NCI-H2171 treated with DMSO at 0.1 percent for 48 hours (cell line): ENCODE data around the gene CBL.
"Not testable (repeated sequence)": the region's sequence is repeated elsewhere in the genome, so short reads cannot be mapped to it uniquely, and the experiment has no call there.

Experiments
- DNase-seq: peaks from one replicate; lab custom pipeline; 2025; lab: John Stamatoyannopoulos, UW

Gene CBL

GRCh38 chr11:119205574-119206510 is at the start of gene CBL:
TSS of gene CBL (plus strand) at chr11:119206339. CDS start at chr11:119206418, 79 bp downstream.
- peak; percentile 76 for DNase-seq

GRCh38 chr11:119156496-119156895 is 49.6 kb upstream of the CBL start:
- DNase-seq, result no peak

GRCh38 chr11:119157063-119157462 is 49.1 kb upstream of the CBL start:
- DNase-seq, result no peak

GRCh38 chr11:119158467-119158866 is 47.7 kb upstream of the CBL start:
- no peak for DNase-seq

- no peak for DNase-seq
Measured at GRCh38 chr11:119160151-119160550, 46.0 kb upstream of the CBL start.

- no peak for DNase-seq
Measured at GRCh38 chr11:119161871-119162270, 44.3 kb upstream of the CBL start.

- DNase-seq, result no peak
Measured at GRCh38 chr11:119166368-119167076, 39.6 kb upstream of the CBL start.

- DNase-seq, result not testable (repeated sequence)
Measured at GRCh38 chr11:119167077-119167458, 39.1 kb upstream of the CBL start.

GRCh38 chr11:119167933-119168332 is 38.2 kb upstream of the CBL start:
- DNase-seq, result no peak

- peak; percentile 60 for DNase-seq
Measured at GRCh38 chr11:119168471-119169281, 37.5 kb upstream of the CBL start, which contains the start of gene NLRX1. TSS of gene NLRX1 (plus strand) at chr11:119168725. CDS start at chr11:119171404, 2,679 bp downstream.

- DNase-seq, result no peak
Measured at GRCh38 chr11:119169282-119169719, 36.8 kb upstream of the CBL start.

- no peak for DNase-seq
Measured at GRCh38 chr11:119172513-119172912, 33.6 kb upstream of the CBL start.

- DNase-seq, result no peak
Measured at GRCh38 chr11:119173453-119173852, 32.7 kb upstream of the CBL start.

GRCh38 chr11:119175493-119176077 is 30.6 kb upstream of the CBL start:
- no peak for DNase-seq

GRCh38 chr11:119178166-119178680 is 27.9 kb upstream of the CBL start:
- DNase-seq, result no peak

- DNase-seq, result no peak
Measured at GRCh38 chr11:119179342-119179741, 26.8 kb upstream of the CBL start.

GRCh38 chr11:119179983-119180382 is 26.2 kb upstream of the CBL start:
- peak; percentile 82 for DNase-seq

- DNase-seq, result no peak
Measured at GRCh38 chr11:119180729-119181676, 25.1 kb upstream of the CBL start.

GRCh38 chr11:119181677-119182412 is 24.3 kb upstream of the CBL start:
- no peak for DNase-seq

GRCh38 chr11:119184399-119184798 is 21.7 kb upstream of the CBL start:
- not testable (repeated sequence) for DNase-seq
